Umbilical cord (tissue), 2 donors: ENCODE results near the gene GIPC3. TPM values are rescaled to one million over a fixed set of nuclear protein-coding genes. Genes with fewer than 3 reads are reported as not detected.
"Not testable (repeated sequence)": the region's sequence is repeated elsewhere in the genome, so short reads cannot be mapped to it uniquely, and the experiment has no call there.

Source experiments
- DNase-seq: peaks from one replicate; pipeline ENCODE4 v3.0.0-alpha.2; 2015; ENCODE audit warnings: low spot score
- total RNA-seq: library from RNA; depleted of rRNA; stranded (reverse); fragments of >200 nt; gene quantifications from one replicate; pipeline ENCODE4 v1.2.3, GENCODE V29; 2014; ENCODE audit warnings: low replicate concordance; ENCODE audit not compliant: insufficient read depth

Gene GIPC3
- total RNA-seq, 1 donor from 2014 or later: 0.24 TPM

- peak; percentile 19 for DNase-seq
These were observed 33.0 kb downstream of the GIPC3 start for GRCh38 chr19:3618144-3618810.

GRCh38 chr19:3618811-3619630 is 33.7 kb downstream of the GIPC3 start:
- DNase-seq: no peak

- DNase-seq: no peak
These were observed 34.3 kb downstream of the GIPC3 start for GRCh38 chr19:3619631-3620012.

- no peak for DNase-seq
These were observed 35.0 kb downstream of the GIPC3 start for GRCh38 chr19:3620145-3620816.

GRCh38 chr19:3620817-3621547 is 35.7 kb downstream of the GIPC3 start:
- DNase-seq: no peak

- DNase-seq: no peak
These were observed 36.4 kb downstream of the GIPC3 start for GRCh38 chr19:3621689-3622088.

- no peak for DNase-seq
These were observed 36.9 kb downstream of the GIPC3 start for GRCh38 chr19:3622224-3622623.

- no peak for DNase-seq
These were observed 38.4 kb downstream of the GIPC3 start for GRCh38 chr19:3623716-3624115.

- DNase-seq: no peak
These were observed 40.8 kb downstream of the GIPC3 start for GRCh38 chr19:3625996-3626472.

- DNase-seq: peak; percentile 99
These were observed 41.4 kb downstream of the GIPC3 start, which contains the start of gene CACTIN for GRCh38 chr19:3626473-3627350. Gene CACTIN, minus strand, starts transcription at chr19:3626790. Its CDS starts 28 bp downstream, at chr19:3626762.

- no peak for DNase-seq
These were observed 42.1 kb downstream of the GIPC3 start for GRCh38 chr19:3627351-3627723.

GRCh38 chr19:3628766-3629165 is 43.5 kb downstream of the GIPC3 start:
- not testable (repeated sequence) for DNase-seq

GRCh38 chr19:3631053-3631861 is 46.0 kb downstream of the GIPC3 start:
- DNase-seq: no peak

- no peak for DNase-seq
These were observed 46.8 kb downstream of the GIPC3 start for GRCh38 chr19:3632098-3632497.

GRCh38 chr19:3632739-3633558 is 47.7 kb downstream of the GIPC3 start:
- no peak for DNase-seq

GRCh38 chr19:3633559-3633988 is 48.3 kb downstream of the GIPC3 start:
- DNase-seq: no peak

GRCh38 chr19:3634496-3635045 is 49.3 kb downstream of the GIPC3 start:
- DNase-seq: no peak

- DNase-seq: no peak
These were observed 51.2 kb downstream of the GIPC3 start for GRCh38 chr19:3636506-3636905.
